WTC11 (cell line): ENCODE measurements around the gene UBE2N. TPM values are rescaled to one million over a fixed set of nuclear protein-coding genes. Genes with fewer than 3 reads are reported as not detected.

Experiments
- ATAC-seq: fragments of 200-7000 bp; cut with Tn5 transposase; 2 replicates; pipeline ENCODE4 v1.10.0; 2021; ENCODE audit warnings: mild to moderate bottlenecking, moderate library complexity
- CTCF ChIA-PET: fragments of 300-600 bp; sonication (Branson Sonifier 250); formaldehyde crosslinking; loops from one replicate; lab custom pipeline; 2021; ENCODE audit warnings: antibody characterized with exemption; lab: Charles Lee
- POLR2A ChIA-PET: fragments of 350-600 bp; sonication (Branson Sonifier 250); formaldehyde crosslinking; loops from one replicate; lab custom pipeline; 2021; ENCODE audit warnings: antibody characterized with exemption; lab: Charles Lee
- DNase-seq: peaks from one replicate; pipeline ENCODE4 v3.0.0; 2021; ENCODE audit warnings: low spot score
- H3K27ac Mint-ChIP-seq: 2 replicates; pipeline ENCODE4 v1.8.0; 2021; ENCODE audit warnings: mixed read lengths
- H3K27me3 Mint-ChIP-seq: 2 replicates; pipeline ENCODE4 v1.8.0; 2021; ENCODE audit warnings: low read depth, mild to moderate bottlenecking, moderate library complexity, mixed read lengths
- H3K36me3 Mint-ChIP-seq: 2 replicates; pipeline ENCODE4 v1.8.0; 2021; ENCODE audit warnings: mixed read lengths
- H3K4me1 Mint-ChIP-seq: 2 replicates; pipeline ENCODE4 v1.8.0; 2022; ENCODE audit warnings: mixed read lengths
- H3K4me3 Mint-ChIP-seq: 2 replicates; pipeline ENCODE4 v1.8.0; 2021; ENCODE audit warnings: mild to moderate bottlenecking, moderate library complexity, mixed read lengths
- H3K9me3 Mint-ChIP-seq: 2 replicates; pipeline ENCODE4 v1.8.0; 2021; ENCODE audit warnings: mixed read lengths
- ARID4B ChIP-seq: sonication (generic); formaldehyde crosslinking; IDR thresholded peaks from 2 replicates; pipeline ENCODE4 v1.8.0; 2023; ENCODE audit warnings: missing genetic modification reagents, mild to moderate bottlenecking, borderline replicate concordance
- CBFB ChIP-seq: sonication (generic); formaldehyde crosslinking; IDR thresholded peaks from 2 replicates; pipeline ENCODE4 v1.8.1; 2022; ENCODE audit warnings: mild to moderate bottlenecking, low read depth, missing genetic modification reagents
- E2F1 ChIP-seq: sonication (generic); formaldehyde crosslinking; IDR thresholded peaks from 2 replicates; pipeline ENCODE4 v1.8.0; 2022; ENCODE audit warnings: mild to moderate bottlenecking, missing genetic modification reagents
- EMX1 ChIP-seq: fragments of 250-450 bp; sonication (Bioruptor Pico); IDR thresholded peaks from 2 replicates; pipeline ENCODE4 v1.8.0; 2021; ENCODE audit warnings: mild to moderate bottlenecking
- ESRRA ChIP-seq: sonication (generic); formaldehyde crosslinking; IDR thresholded peaks from 2 replicates; pipeline ENCODE4 v1.8.1; 2022; ENCODE audit warnings: mild to moderate bottlenecking, missing genetic modification reagents, borderline replicate concordance
- FOXP1 ChIP-seq: sonication (generic); formaldehyde crosslinking; IDR thresholded peaks from 2 replicates; pipeline ENCODE4 v1.8.0; 2022; ENCODE audit warnings: missing genetic modification reagents, mild to moderate bottlenecking, moderate library complexity, borderline replicate concordance
- FOXP4 ChIP-seq: sonication (generic); formaldehyde crosslinking; IDR thresholded peaks from 2 replicates; pipeline ENCODE4 v1.8.0; 2022; ENCODE audit warnings: mild to moderate bottlenecking, missing genetic modification reagents
- NFYB ChIP-seq: sonication (generic); formaldehyde crosslinking; conservative IDR thresholded peaks from 2 replicates; pipeline ENCODE4 v1.8.0; 2022; ENCODE audit warnings: low read depth, missing genetic modification reagents
- TCF7 ChIP-seq: sonication (generic); formaldehyde crosslinking; IDR thresholded peaks from 2 replicates; pipeline ENCODE4 v1.8.0; 2022; ENCODE audit warnings: mild to moderate bottlenecking, low read depth, missing genetic modification reagents, moderate library complexity
- USF1 ChIP-seq: sonication (generic); formaldehyde crosslinking; IDR thresholded peaks from 2 replicates; pipeline ENCODE4 v1.8.0; 2022; ENCODE audit warnings: mild to moderate bottlenecking, missing genetic modification reagents
- ZBTB43 ChIP-seq: sonication (generic); formaldehyde crosslinking; IDR thresholded peaks from 2 replicates; pipeline ENCODE4 v1.8.1; 2023; ENCODE audit warnings: mild to moderate bottlenecking, missing genetic modification reagents
- ZMAT4 ChIP-seq: fragments of 250-450 bp; sonication (Bioruptor Pico); IDR thresholded peaks from 2 replicates; pipeline ENCODE4 v1.9.0; 2021; ENCODE audit warnings: mild to moderate bottlenecking
- ZNF532 ChIP-seq: fragments of 250-450 bp; sonication (Bioruptor Pico); IDR thresholded peaks from 2 replicates; pipeline ENCODE4 v1.9.0; 2021; ENCODE audit warnings: mild to moderate bottlenecking, borderline replicate concordance
- ZNF671 ChIP-seq: fragments of 250-450 bp; sonication (Bioruptor Pico); IDR thresholded peaks from 2 replicates; pipeline ENCODE4 v1.8.0; 2021; ENCODE audit warnings: mild to moderate bottlenecking
- total RNA-seq: library from RNA; stranded (reverse); gene quantifications from 3 replicates; pipeline ENCODE4 v1.2.3, GENCODE V29; 2021

UBE2N gene
- total RNA-seq, 1 experiment from 2014 or later: 195 TPM

GRCh38 chr12:93442411-93443340 lies 929 bp upstream of the UBE2N start:
- H3K27ac Mint-ChIP-seq: peak overlapping the region; percentile 99
- H3K27me3 Mint-ChIP-seq: no peaks in the 10 kb centered on the region
- peak overlapping the region; percentile 95 for H3K4me3 Mint-ChIP-seq
- CTCF ChIA-PET: interaction anchor here (1.0 kb wide), 1 partner anchor 24 kb away, joined by 4 read pairs; the partner anchor contains the start of gene MRPL42
- no peaks in the 10 kb centered on the region for H3K9me3 Mint-ChIP-seq
- H3K36me3 Mint-ChIP-seq: no peaks in the 10 kb centered on the region
- peaks cover 42% of the 10 kb centered on the region for H3K4me1 Mint-ChIP-seq
- DNase-seq: no peak
- POLR2A ChIA-PET: interaction anchor here (0.6 to 1.2 kb wide), 3 partner anchors 24 to 940 kb away, joined by 3 to 4 read pairs (median 3); partner anchors contain the start of gene MRPL42
- TF ChIP-seq EMX1 (CRISPR knock-in tag) (0 out of 2 replicates have a peak, but pooled peaks have one; percentile 61), CBFB (CRISPR knock-in tag) (no peak), USF1 (CRISPR knock-in tag) (no peak)
- TF ChIP-seq, all 79 proteins: peak for 1
- peak; percentile 7 for ATAC-seq

GRCh38 chr12:93441081-93441616 lies 598 bp downstream of the UBE2N start:
- peak overlapping the region; percentile 90 for H3K27ac Mint-ChIP-seq
- peak overlapping the region; percentile 93 for H3K4me3 Mint-ChIP-seq
- H3K9me3 Mint-ChIP-seq: no peaks in the 10 kb centered on the region
- ChIA-PET CTCF (no interaction called here), POLR2A (no interaction called here)
- peak; percentile 37 for DNase-seq
- no peaks in the 10 kb centered on the region for H3K36me3 Mint-ChIP-seq
- peaks cover 56% of the 10 kb centered on the region for H3K4me1 Mint-ChIP-seq
- no peak for ATAC-seq
- no peak for TF ChIP-seq E2F1 (CRISPR knock-in tag)
- TF ChIP-seq ZNF532: 0 out of 2 replicates have a peak, but pooled peaks have one; percentile 26
- 0 out of 2 replicates have a peak, but pooled peaks have one; percentile 49 for TF ChIP-seq TCF7 (CRISPR knock-in tag)
- no peak for TF ChIP-seq ZMAT4 (CRISPR knock-in tag)
- TF ChIP-seq FOXP4 (CRISPR knock-in tag): peak; percentile 54; the same call in 1 of the 2 replicates
- peak; percentile 60; the same call in 1 of the 2 replicates for TF ChIP-seq ESRRA (CRISPR knock-in tag)
- no peak for TF ChIP-seq ZBTB43 (CRISPR knock-in tag)
- TF ChIP-seq ZNF671 (CRISPR knock-in tag): no peak
- TF ChIP-seq NFYB: 0 out of 2 replicates have a peak, but pooled peaks have one; percentile 11
- peak; percentile 12; the same call in 1 of the 2 replicates for TF ChIP-seq FOXP1
- no peak for TF ChIP-seq ARID4B
- no peaks in the 10 kb centered on the region for H3K27me3 Mint-ChIP-seq
